Measurements from ENCODE around the gene SRC.
A peak's percentile ranks its signal among the peaks of the same experiment; 100 is the strongest.

The SRC gene

DNA sequence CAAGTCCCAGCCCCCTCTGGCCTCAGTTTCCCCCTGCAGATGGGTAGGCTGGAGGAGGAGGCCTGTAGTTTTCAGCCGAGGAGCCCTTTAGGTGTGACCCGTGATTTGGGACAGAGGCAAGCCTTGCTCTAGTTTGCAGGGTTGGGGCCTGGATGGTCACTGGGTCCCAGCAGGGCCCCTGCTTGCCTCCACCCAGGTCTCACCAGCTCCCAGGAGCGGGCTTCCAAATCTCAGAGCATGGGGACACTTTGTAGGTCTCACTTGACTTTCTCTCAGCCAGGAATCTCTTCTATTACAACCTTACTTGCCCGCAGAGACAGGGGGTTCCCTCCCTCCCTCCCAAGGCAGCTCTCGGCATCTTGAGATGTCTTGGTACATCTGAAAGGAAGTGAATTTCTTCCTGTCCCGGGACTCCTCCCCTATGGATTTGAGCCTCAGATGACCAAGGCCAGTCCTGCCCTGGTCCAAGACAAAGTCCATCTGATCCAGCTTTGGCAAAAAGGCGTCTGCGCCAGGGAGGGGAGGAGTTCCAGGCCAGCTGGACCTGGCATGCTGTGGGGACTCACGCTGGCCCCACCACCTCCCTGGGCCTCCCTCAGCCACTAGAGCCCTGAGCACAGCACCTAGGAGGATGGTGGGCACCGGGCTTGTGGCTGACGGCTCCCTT, 47.4 kb downstream of the SRC start:
- H3K4me3 ChIP-seq (ENCODE audit: low read length) = no peak overlapping the region
- TF ChIP-seq, protein P1, sequence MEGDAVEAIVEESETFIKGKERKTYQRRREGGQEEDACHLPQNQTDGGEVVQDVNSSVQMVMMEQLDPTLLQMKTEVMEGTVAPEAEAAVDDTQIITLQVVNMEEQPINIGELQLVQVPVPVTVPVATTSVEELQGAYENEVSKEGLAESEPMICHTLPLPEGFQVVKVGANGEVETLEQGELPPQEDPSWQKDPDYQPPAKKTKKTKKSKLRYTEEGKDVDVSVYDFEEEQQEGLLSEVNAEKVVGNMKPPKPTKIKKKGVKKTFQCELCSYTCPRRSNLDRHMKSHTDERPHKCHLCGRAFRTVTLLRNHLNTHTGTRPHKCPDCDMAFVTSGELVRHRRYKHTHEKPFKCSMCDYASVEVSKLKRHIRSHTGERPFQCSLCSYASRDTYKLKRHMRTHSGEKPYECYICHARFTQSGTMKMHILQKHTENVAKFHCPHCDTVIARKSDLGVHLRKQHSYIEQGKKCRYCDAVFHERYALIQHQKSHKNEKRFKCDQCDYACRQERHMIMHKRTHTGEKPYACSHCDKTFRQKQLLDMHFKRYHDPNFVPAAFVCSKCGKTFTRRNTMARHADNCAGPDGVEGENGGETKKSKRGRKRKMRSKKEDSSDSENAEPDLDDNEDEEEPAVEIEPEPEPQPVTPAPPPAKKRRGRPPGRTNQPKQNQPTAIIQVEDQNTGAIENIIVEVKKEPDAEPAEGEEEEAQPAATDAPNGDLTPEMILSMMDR (conservative IDR thresholded peaks at IDR 0.05; ENCODE audit: low read length) = no peak
- no peak for DNase-seq (ENCODE audit: low read depth)

DNA sequence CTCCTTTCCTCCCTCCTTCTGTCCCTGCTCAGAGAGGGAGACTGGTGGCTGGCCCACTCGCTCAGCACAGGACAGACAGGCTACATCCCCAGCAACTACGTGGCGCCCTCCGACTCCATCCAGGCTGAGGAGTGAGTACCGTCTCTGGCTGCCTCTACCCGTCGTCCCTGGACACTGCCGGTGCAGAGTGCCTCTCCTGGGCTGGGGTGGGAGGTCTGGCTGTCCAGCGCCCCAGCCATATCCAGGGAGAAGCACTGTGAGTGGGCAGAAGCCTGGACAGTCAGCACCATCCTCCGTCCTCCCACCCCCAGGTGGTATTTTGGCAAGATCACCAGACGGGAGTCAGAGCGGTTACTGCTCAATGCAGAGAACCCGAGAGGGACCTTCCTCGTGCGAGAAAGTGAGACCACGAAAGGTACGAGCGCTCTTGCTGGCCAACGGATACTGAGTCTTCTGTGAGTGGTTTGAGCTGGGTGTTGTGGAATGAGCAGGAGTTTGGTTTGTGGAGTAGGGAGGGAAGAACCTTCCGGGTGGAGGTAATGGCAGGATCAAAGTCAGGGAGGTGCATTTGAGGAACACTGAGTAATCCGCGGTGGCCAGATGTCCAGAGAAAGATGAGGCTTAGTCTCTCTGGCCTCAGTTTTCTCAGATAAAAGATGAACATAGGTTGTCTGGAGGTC, 48.1 kb downstream of the SRC start:
- DNase-seq (ENCODE audit: low read depth) = no peak
- TF ChIP-seq, protein P1 (conservative IDR thresholded peaks at IDR 0.05; ENCODE audit: low read length) = no peak
- H3K4me3 ChIP-seq (ENCODE audit: low read length) = no peak overlapping the region

DNA sequence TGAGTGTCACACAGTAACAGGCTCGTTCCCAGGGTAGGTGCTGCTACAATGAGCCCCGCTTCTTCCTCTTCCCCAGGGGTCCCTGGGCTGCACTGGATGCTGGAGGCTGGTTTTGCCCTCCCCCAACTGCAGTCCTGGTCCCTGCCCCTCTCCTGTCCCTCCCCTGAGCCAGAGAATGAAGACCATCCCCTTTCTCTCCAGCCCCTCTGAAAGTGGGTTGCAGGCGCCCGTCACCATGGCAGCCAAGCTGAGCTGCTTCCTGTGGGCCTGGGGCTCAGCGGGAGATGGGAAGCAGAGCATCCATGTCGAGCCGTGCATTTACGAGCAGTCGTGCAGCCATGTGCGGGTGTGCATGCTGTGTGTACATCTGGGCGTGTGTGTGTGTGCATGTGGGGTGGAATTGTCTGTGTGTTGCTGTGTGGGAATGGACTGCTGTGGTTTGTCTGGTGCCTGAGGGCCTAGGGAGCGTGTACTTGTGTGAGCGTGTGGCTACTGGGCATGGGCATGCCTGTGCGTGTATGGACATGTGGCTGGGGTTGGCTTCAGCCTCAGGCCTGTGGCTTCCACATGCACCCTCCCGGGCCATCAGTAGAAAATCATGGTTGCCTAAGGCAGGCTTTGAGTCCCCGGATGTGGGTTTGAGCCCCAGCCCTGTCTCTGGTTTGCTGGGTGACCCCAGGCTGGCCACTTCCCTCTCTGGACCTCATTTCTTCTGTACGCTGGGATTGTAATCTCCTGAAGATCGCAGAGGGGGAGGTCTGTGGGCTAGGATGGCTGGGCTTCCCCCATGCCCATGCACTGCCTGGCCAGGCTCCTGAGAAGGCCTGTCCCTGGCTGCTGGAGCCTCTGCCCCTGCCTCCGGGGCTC, 48.8 kb downstream of the SRC start:
- H3K4me3 ChIP-seq (ENCODE audit: low read length) = no peak overlapping the region
- TF ChIP-seq, protein P1 (conservative IDR thresholded peaks at IDR 0.05; ENCODE audit: low read length) = no peak
- DNase-seq (ENCODE audit: low read depth) = peak; percentile 73

DNA sequence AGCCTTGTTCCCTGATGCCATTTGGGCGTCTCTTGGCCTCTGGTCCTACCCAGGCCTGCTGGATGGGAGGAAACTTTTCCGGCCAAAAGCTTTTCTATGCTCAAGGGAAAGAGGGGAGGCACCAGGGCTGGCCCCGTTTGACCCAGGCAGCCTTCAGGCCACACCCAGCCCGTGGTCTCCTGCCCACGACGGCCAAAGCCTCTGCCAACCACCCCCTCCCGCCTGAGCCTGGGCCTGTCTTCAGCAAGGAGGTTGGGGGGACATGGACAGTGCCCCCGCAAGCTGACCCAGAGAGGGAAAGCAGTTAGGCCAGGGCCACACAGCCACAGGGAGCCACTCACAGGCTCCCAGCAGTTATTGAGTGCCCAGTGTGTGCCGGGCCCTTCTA, 49.5 kb downstream of the SRC start:
- H3K4me3 ChIP-seq (ENCODE audit: low read length) = no peak overlapping the region
- TF ChIP-seq, protein P1 (conservative IDR thresholded peaks at IDR 0.05; ENCODE audit: low read length) = no peak
- no peak for DNase-seq (ENCODE audit: low read depth)

DNA sequence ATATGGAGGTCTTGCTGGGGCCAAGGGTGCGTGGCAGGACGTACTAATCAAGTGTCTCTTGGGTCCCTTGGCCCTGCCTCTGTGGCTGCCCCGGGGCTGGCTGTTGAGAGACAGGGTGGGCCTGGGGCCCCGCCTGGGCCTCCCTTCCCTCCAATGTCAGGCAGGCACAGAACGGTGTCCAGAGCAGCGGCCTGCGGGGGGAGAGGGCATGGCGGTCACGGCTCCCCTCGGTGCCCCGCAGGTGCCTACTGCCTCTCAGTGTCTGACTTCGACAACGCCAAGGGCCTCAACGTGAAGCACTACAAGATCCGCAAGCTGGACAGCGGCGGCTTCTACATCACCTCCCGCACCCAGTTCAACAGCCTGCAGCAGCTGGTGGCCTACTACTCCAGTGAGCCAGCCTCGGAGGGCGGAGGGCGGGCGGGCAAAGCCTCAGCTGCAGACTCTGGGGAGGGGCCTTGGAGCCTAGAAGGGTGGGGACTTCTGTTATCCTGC, 50.0 kb downstream of the SRC start:
- no peak for DNase-seq (ENCODE audit: low read depth)
- H3K4me3 ChIP-seq (ENCODE audit: low read length) = no peak overlapping the region
- TF ChIP-seq, protein P1 (conservative IDR thresholded peaks at IDR 0.05; ENCODE audit: low read length) = no peak

DNA sequence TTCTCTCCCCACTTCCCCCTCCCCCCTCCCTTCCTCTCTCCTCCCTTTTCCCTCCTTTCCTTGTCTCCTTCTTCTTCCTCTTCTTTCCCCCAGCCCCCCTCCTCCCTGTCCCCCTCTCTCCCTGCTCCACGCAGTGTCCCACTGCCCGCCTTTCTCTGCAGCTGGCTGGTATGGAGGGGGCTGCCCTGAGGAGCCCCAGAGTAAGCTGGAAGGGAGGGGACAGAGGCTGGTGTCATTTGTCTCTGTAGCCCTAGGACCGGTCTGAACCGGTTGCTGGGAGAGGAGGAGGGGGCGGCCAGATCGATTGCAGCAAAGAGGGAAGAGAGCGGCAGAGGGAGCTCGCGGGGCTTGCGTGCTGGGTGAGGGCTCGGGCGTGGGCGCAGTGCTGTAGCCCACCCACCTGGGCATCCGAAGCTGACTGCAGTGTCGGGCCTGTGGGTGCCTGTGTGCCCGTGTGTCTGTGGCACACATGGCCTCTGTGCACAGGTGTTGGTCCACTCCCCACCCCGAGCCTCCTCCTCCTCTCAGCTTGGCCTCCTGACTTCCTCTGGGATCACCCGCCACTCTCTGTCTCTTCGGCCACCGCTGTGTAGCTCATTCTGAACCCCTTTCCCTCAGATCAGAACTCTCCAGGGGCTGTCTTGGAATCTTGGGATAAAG, 50.6 kb downstream of the SRC start:
- no peak for DNase-seq (ENCODE audit: low read depth)
- no peak overlapping the region for H3K4me3 ChIP-seq (ENCODE audit: low read length)
- TF ChIP-seq, protein P1 (conservative IDR thresholded peaks at IDR 0.05; ENCODE audit: low read length) = no peak

All from AG10803 (cell line).